HEK293T (cell line): Measurements from ENCODE around the gene UBALD2.
"Not testable (repeated sequence)": the region's sequence is repeated elsewhere in the genome, so short reads cannot be mapped to it uniquely, and the experiment has no call there.

Experiments
- ARNT ChIP-seq: fragments of 450-650 bp; IDR thresholded peaks from 2 replicates; pipeline ENCODE4 v1.6.1; 2017; ENCODE audit warnings: mild to moderate bottlenecking
- BHLHE40 ChIP-seq: fragments of 450-650 bp; IDR thresholded peaks from 2 replicates; pipeline ENCODE4 v1.6.1; 2016; ENCODE audit warnings: mild to moderate bottlenecking, moderate library complexity, borderline replicate concordance
- ELF4 ChIP-seq: fragments of 450-650 bp; IDR thresholded peaks from 2 replicates; pipeline ENCODE4 v1.6.1; 2017; ENCODE audit warnings: antibody characterized with exemption
- FOXA1 ChIP-seq: fragments of 450-650 bp; IDR thresholded peaks from 2 replicates; pipeline ENCODE4 v1.6.1; 2016; ENCODE audit warnings: mild to moderate bottlenecking
- FOXK2 ChIP-seq: fragments of 450-650 bp; IDR thresholded peaks from 2 replicates; pipeline ENCODE4 v1.6.1; 2016; ENCODE audit warnings: mild to moderate bottlenecking
- FOXM1 ChIP-seq: fragments of 450-650 bp; IDR thresholded peaks from 2 replicates; pipeline ENCODE4 v1.6.1; 2017; ENCODE audit warnings: mild to moderate bottlenecking, borderline replicate concordance
- HDGF ChIP-seq: fragments of 450-650 bp; IDR thresholded peaks from 2 replicates; pipeline ENCODE4 v1.6.1; 2017; ENCODE audit warnings: antibody characterized with exemption, borderline replicate concordance
- L3MBTL2 ChIP-seq: fragments of 450-650 bp; conservative IDR thresholded peaks from 2 replicates; pipeline ENCODE4 v1.6.1; 2016; ENCODE audit warnings: mild to moderate bottlenecking
- LEF1 ChIP-seq: fragments of 450-650 bp; IDR thresholded peaks from 2 replicates; pipeline ENCODE4 v1.6.1; 2017; ENCODE audit warnings: mild to moderate bottlenecking, borderline replicate concordance
- NFRKB ChIP-seq: fragments of 450-650 bp; IDR thresholded peaks from 2 replicates; pipeline ENCODE4 v1.6.1; 2016; ENCODE audit warnings: mild to moderate bottlenecking, moderate library complexity
- PKNOX1 ChIP-seq: fragments of 450-650 bp; IDR thresholded peaks from 2 replicates; pipeline ENCODE4 v1.6.1; 2016
- SP1 ChIP-seq: fragments of 450-650 bp; IDR thresholded peaks from 2 replicates; pipeline ENCODE4 v1.6.1; 2017
- SUZ12 ChIP-seq: fragments of 450-650 bp; IDR thresholded peaks from 2 replicates; pipeline ENCODE4 v1.6.1; 2016; ENCODE audit warnings: mild to moderate bottlenecking
- ZNF384 ChIP-seq: fragments of 450-650 bp; IDR thresholded peaks from 2 replicates; pipeline ENCODE4 v1.6.1; 2016

- not testable (repeated sequence) for TF ChIP-seq PKNOX1, FOXM1, FOXK2, BHLHE40, SUZ12, SP1, LEF1, ARNT, L3MBTL2, ZNF384, NFRKB, ELF4, HDGF, FOXA1
Measured at GRCh38 chr17:76256430-76257050, 8.6 kb upstream of the UBALD2 start.
